Ovary (tissue), 9 donors: ENCODE measurements around the gene COX7B2. TPM values are rescaled to one million over a fixed set of nuclear protein-coding genes. Genes with fewer than 3 reads are reported as not detected.

ENCODE experiments used
- DNase-seq, 5 donors: peaks; one replicate each; pipeline ENCODE4 v3.0.0-alpha.2; 2019 to 2020
- H3K27ac ChIP-seq, 2 donors: fragments of 200-600 bp; one replicate each; pipeline versions ENCODE4 v1.5.1 to v1.8.0; 2019 to 2022
- H3K27me3 ChIP-seq: fragments of 200-600 bp; one replicate; pipeline ENCODE4 v1.8.0; 2022
- H3K36me3 ChIP-seq: fragments of 200-600 bp; sonication (generic); one replicate; pipeline ENCODE4 v1.5.1; 2019
- H3K4me1 ChIP-seq: one replicate; pipeline ENCODE4 v1.8.1; 2013; ENCODE audit warnings: mild to moderate bottlenecking, moderate library complexity; ENCODE audit not compliant: insufficient read depth
- H3K4me3 ChIP-seq: fragments of 200-600 bp; sonication (generic); one replicate; pipeline ENCODE4 v1.5.1; 2017
- H3K9me3 ChIP-seq, 2 donors: fragments of 200-600 bp in 1 of 2; sonication (generic) in 1 of 2; one replicate each; pipeline versions ENCODE4 v1.5.1 to v1.8.1; 2013 to 2019; ENCODE audit warnings: mild to moderate bottlenecking in 1 of 2, moderate library complexity in 1 of 2
- EP300 ChIP-seq: sonication (generic); formaldehyde crosslinking; IDR thresholded peaks from one replicate; pipeline ENCODE4 v1.6.1; 2017; ENCODE audit warnings: antibody characterized with exemption
- POLR2A ChIP-seq: fragments of 450-650 bp; IDR thresholded peaks from one replicate; pipeline ENCODE4 v1.6.1; 2017; ENCODE audit warnings: antibody characterized with exemption, mild to moderate bottlenecking, moderate library complexity
- WGBS, 3 donors: extraction: QIAGEN DNeasy Blood & Tissue Kit in 1 of 3; methylation state at CpG; one replicate each; pipeline versions ENCODE4 v1.1.5 to v1.1.7; 2013 to 2017; 5-methylcytosine and 5-hydroxymethylcytosine counted together
- intact Hi-C, 4 donors: fragments of 100-400 bp; cut with DNase I; formaldehyde crosslinking; loops; one replicate each; pipeline versions ENCODE4 v1.11.0 to v1.15.1; 2022 to 2023
- polyA plus RNA-seq, 2 donors: library from polyadenylated mRNA; stranded (reverse); fragments of 200-250 nt in 1 of 2; fragments of 350-450 nt in 1 of 2; fragmentation: Illumina TruSeq in 1 of 2; extraction: RNeasy Lipid Tissue Mini Kit (QIAGEN cat#74804) in 1 of 2; gene quantifications; one replicate each; pipeline ENCODE4 v1.2.3, GENCODE V29; 2013 to 2014
- total RNA-seq, 7 donors: library from RNA; depleted of rRNA in 2 of 7; stranded (reverse); fragments of >200 nt in 2 of 7; fragmentation: NEBNext Ultra II Directional in 3 of 7; extraction: Animal tissue kit (Norgen Biotek cat#: 25700) in 3 of 7; gene quantifications; one replicate each; pipeline versions ENCODE4 v1.1.0 to v1.2.4, GENCODE V29; 2016 to 2023
- TF ChIP-seq, protein P1 (sequence below), 3 donors: fragments of 450-650 bp in 2 of 3; fragments of 200-600 bp in 1 of 3; IDR thresholded peaks; one replicate each; pipeline versions ENCODE4 v1.5.1 to v1.8.0; 2016 to 2022; ENCODE audit warnings: antibody characterized with exemption in 3 of 3, mild to moderate bottlenecking in 1 of 3
- donor health status: DM: no; HTN: no; CAD: no; lungs with moderate emphysema.
- donor health status: DM: no; HTN: no; CAD: no.
- donor health status: Bipolar disorder and iron deficiency.
- donor health status: DM: yes; HTN: yes; CAD: no.
- donor health status: DM: no; HTN: no; CAD: no.
- donor health status: DM: yes; HTN: yes; CAD: no.

The COX7B2 gene
- total and polyA plus RNA-seq, 9 donors: not detected

DNA sequence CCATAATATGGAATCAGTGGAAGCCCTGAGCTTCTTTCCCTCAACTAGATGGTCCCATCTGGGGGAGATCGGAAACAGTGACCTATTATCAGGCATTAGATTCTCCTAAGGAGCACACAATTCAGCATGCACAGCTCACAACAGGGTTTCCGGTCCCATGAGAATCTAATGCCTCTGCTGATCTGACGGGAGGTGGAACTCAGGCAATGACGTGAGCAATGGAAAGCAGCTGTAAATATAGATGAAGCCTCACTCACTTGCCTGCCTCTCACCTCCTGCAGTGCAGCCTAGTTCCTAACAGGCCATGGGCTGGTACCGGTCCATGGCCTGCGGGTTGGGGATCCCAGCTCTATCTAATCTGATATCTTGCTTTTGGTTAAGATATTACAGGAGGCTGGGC lies 88.9 kb downstream of the COX7B2 start:
- H3K27ac ChIP-seq: no peak overlapping the region
- H3K4me1 ChIP-seq: no peaks in the 10 kb centered on the region
- no peaks in the 10 kb centered on the region for H3K27me3 ChIP-seq
- H3K4me3 ChIP-seq: no peak overlapping the region
- 91 to 93% (median 92%) methylated on average over 6 of the region's 6 CpGs for WGBS, 3 donors
- no peaks in the 10 kb centered on the region for H3K36me3 ChIP-seq
- H3K9me3 ChIP-seq: no peaks in the 10 kb centered on the region
- TF ChIP-seq EP300 (no peak), POLR2A (no peak)
- TF ChIP-seq, protein P1, sequence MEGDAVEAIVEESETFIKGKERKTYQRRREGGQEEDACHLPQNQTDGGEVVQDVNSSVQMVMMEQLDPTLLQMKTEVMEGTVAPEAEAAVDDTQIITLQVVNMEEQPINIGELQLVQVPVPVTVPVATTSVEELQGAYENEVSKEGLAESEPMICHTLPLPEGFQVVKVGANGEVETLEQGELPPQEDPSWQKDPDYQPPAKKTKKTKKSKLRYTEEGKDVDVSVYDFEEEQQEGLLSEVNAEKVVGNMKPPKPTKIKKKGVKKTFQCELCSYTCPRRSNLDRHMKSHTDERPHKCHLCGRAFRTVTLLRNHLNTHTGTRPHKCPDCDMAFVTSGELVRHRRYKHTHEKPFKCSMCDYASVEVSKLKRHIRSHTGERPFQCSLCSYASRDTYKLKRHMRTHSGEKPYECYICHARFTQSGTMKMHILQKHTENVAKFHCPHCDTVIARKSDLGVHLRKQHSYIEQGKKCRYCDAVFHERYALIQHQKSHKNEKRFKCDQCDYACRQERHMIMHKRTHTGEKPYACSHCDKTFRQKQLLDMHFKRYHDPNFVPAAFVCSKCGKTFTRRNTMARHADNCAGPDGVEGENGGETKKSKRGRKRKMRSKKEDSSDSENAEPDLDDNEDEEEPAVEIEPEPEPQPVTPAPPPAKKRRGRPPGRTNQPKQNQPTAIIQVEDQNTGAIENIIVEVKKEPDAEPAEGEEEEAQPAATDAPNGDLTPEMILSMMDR (IDR thresholded peaks at IDR 0.05): no peak
- intact Hi-C loops: no loop called here
- DNase-seq: no peak

DNA sequence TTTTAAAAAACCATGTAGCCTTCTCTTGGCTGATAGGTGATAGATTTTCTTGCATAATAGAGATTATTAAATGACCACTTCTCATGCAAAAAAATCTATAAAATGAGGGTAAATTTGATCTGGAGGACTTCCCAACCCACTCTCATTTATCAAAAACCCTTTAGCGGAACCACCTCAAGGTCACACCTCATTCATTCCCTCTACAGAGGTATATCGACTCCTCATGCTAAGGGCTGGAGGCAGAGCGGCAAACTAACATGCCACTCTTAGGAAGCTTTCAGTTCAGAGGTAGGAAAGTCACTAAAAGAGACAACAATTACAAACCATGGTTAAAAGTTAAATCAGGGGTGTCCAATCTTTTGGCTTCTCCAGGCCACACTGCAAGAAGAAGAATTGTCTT lies 90.0 kb downstream of the COX7B2 start:
- TF ChIP-seq EP300: no peak
- no peak for TF ChIP-seq POLR2A
- TF ChIP-seq, protein P1 (IDR thresholded peaks at IDR 0.05): no peak
- no peaks in the 10 kb centered on the region for H3K9me3 ChIP-seq
- H3K27ac ChIP-seq: no peak overlapping the region
- no peaks in the 10 kb centered on the region for H3K4me1 ChIP-seq
- intact Hi-C loops: no loop called here
- no peak overlapping the region for H3K4me3 ChIP-seq
- H3K27me3 ChIP-seq: no peaks in the 10 kb centered on the region
- no peaks in the 10 kb centered on the region for H3K36me3 ChIP-seq
- DNase-seq: no peak
- 81 to 88% (median 82%) methylated on average over 3 of the region's 3 CpGs for WGBS, 3 donors

DNA sequence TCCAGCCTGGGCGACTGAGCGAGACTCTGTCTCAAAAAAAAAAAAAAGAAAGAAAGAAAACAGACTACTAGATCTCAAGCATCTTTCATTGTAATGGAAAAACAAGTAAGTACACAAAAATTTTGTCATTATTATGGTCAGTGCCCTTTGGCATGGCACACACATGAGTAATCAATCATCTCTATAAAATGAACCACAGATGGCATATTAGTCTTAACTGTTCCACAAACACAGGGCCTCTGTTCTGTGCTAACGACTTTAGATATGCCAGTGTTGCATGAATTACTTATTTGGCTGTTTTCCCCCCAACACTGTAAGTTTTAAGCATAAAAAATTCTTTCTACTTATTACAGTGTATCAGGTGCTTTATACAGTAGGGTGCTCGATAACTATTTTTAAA lies 90.4 kb downstream of the COX7B2 start:
- WGBS, 3 donors: 76 to 85% (median 77%) methylated on average over 4 of the region's 4 CpGs
- intact Hi-C loops: no loop called here

DNA sequence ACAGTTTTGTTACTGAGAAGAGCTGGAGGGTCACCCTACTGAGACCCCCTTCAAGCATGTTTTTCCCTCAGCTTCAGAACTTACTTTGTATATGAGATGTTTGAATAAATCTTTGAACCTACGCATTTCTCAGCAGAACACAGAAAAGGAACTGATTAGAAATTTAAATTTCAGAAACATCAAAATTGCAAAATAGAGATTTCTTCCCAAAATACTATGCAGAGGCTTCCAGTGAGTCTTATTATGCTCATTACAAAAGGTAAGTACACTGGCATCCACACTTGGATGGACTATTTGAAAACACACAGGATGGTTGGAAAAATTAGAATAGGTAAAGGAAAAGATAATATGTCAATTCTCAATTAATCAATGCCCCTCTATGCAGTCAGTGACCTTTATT lies 91.2 kb downstream of the COX7B2 start:
- H3K27me3 ChIP-seq: no peaks in the 10 kb centered on the region
- H3K9me3 ChIP-seq: no peaks in the 10 kb centered on the region
- intact Hi-C loops: no loop called here
- DNase-seq: no peak
- TF ChIP-seq POLR2A: no peak
- TF ChIP-seq, protein P1 (IDR thresholded peaks at IDR 0.05): no peak
- no peak for TF ChIP-seq EP300
- no peaks in the 10 kb centered on the region for H3K36me3 ChIP-seq
- no peaks in the 10 kb centered on the region for H3K4me1 ChIP-seq
- WGBS, 3 donors: 85 to 90% (median 88%) methylated on average over 1 of the region's 1 CpG
- no peak overlapping the region for H3K4me3 ChIP-seq
- no peak overlapping the region for H3K27ac ChIP-seq

More for the DNA sequence above, 90.4 kb downstream of the COX7B2 start:
- Histone ChIP-seq H3K9me3 (no peaks in the 10 kb centered on the region), H3K27ac (no peak overlapping the region), H3K4me1 (no peaks in the 10 kb centered on the region), H3K36me3 (no peaks in the 10 kb centered on the region), H3K4me3 (no peak overlapping the region), H3K27me3 (no peaks in the 10 kb centered on the region)
- no peak for TF ChIP-seq EP300
- no peak for TF ChIP-seq POLR2A
- TF ChIP-seq, protein P1 (IDR thresholded peaks at IDR 0.05): no peak
- no peak for DNase-seq
